Measurements from ENCODE around the gene HGD. TPM values are rescaled to one million over a fixed set of nuclear protein-coding genes. Genes with fewer than 3 reads are reported as not detected.

HGD gene
- total RNA-seq = 1.6 and 4.7 TPM in 2 replicates

DNA sequence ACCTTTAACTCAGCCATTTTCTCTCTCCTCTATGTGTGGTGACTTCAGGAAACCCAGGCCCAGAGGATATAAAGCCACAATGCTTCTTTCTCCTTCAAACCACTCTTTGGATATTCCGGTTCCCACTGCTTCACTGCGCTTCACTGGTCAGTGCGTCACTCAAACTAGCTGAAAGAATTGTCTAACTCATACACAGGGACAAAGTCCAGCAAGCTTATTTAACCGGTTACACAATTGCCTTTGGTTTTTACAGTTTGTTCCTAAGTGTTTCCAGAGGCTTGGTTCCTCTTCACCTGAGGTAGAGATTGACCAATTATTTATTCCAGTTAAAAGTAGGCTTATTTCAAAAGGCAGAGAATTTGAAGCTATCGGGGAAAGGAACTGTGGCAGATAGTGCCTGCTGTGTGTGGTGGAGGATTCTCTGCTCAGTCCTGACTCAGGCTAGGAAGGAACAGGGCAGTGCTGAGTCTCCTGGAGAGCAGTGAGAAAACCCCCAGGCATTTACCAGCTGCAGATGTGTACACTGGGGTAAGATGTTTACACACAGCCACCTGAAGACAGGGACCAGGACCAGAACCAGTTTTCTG lies at the start of gene HGD:
Gene HGD, minus strand, starts transcription at position 145 of the 587 bp plus-strand sequence. Its CDS starts 128 bp downstream, at position 17.

DNA sequence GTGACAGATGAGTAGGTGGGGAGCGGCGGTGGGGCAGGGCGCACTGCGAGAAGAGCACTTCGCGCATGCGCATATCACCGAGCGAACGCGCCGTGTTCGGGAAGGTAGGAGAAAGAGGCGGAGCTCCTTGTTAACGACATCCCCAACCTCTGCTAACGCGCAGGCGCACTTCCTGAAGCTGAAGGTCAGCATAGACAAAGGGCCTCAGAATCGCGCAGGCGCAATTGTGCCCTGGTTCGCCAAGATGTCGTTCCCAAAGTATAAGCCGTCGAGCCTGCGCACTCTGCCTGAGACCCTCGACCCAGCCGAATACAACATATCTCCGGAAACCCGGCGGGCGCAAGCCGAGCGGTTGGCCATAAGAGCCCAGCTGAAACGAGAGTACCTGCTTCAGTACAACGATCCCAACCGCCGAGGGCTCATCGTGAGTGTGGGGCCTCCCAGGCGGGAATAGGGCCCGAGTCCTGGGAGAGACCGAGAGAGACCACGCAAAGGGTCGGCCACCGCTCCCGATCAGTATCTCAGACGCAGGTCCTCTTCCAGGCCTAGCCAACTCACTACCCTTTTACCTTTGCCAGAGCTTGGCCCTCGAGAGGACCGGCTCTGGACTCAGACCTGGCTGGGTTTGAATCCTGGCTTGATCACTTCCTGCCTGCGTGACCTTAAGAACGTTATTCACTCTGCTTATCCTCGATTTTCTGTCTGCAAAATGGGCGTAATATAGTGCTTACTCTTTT lies 85.8 kb downstream of the HGD start, which contains the start of gene NDUFB4:
Gene NDUFB4, plus strand, starts transcription at position 221 of the 737 bp plus-strand sequence. Its CDS starts 24 bp downstream, at position 245.

Other genes starting within 250 kb of the HGD start
- 223 and 285 TPM in 2 replicates for gene FSTL1, start 231.2 kb downstream of the HGD start, total RNA-seq
- gene NDUFB4, start 85.9 kb downstream of the HGD start, total RNA-seq = 132 and 192 TPM in 2 replicates
- gene RABL3, start 60.3 kb upstream of the HGD start, total RNA-seq = 7.1 and 14.5 TPM in 2 replicates
- 10.1 and 10.9 TPM in 2 replicates for gene GTF2E1, start 60.5 kb upstream of the HGD start, total RNA-seq
- under 0.01 TPM in 1 of 2 replicates, not detected in the other for gene STXBP5L, start 226.0 kb upstream of the HGD start, total RNA-seq